DOHH2 (cell line): Measurements from ENCODE around the gene SLC4A3.
A peak's percentile ranks its signal among the peaks of the same experiment; 100 is the strongest.

Experiments used
- H3F3A ChIP-seq: fragments of 200-600 bp; sonication (generic), shearing (Covaris generic); 2 replicates; pipeline ENCODE4 v1.6.0; 2016; ENCODE audit warnings: antibody characterized with exemption, mild to moderate bottlenecking; ENCODE audit not compliant: control insufficient read depth, insufficient read depth
- H3K27ac ChIP-seq: fragments of 200-600 bp; sonication (generic); 2 replicates; pipeline ENCODE4 v1.5.1; 2014; ENCODE audit warnings: low read depth, mild to moderate bottlenecking, low read length, moderate library complexity
- H3K27me3 ChIP-seq: fragments of 200-600 bp; sonication (generic); 2 replicates; pipeline ENCODE4 v1.6.1; 2014; ENCODE audit warnings: mild to moderate bottlenecking, low read length, mixed read lengths; ENCODE audit not compliant: control insufficient read depth
- H3K36me3 ChIP-seq: fragments of 200-600 bp; sonication (generic); 2 replicates; pipeline ENCODE4 v1.6.1; 2014; ENCODE audit warnings: mild to moderate bottlenecking, low read length, moderate library complexity, mixed read lengths; ENCODE audit not compliant: control insufficient read depth
- H3K4me1 ChIP-seq: fragments of 200-600 bp; sonication (generic); 2 replicates; pipeline ENCODE4 v1.6.1; 2014; ENCODE audit warnings: mild to moderate bottlenecking, low read length, mixed read lengths; ENCODE audit not compliant: control insufficient read depth
- H3K4me2 ChIP-seq: fragments of 200-600 bp; sonication (generic); 2 replicates; pipeline ENCODE4 v1.6.0; 2014; ENCODE audit warnings: mild to moderate bottlenecking, low read length, moderate library complexity
- H3K4me3 ChIP-seq: fragments of 200-600 bp; sonication (generic); 2 replicates; pipeline ENCODE4 v1.5.1; 2014; ENCODE audit warnings: mild to moderate bottlenecking, low read length, mixed read lengths
- H3K79me2 ChIP-seq: fragments of 200-600 bp; sonication (generic); 2 replicates; pipeline ENCODE4 v1.6.1; 2014; ENCODE audit warnings: mild to moderate bottlenecking, low read length, mixed read lengths; ENCODE audit not compliant: control insufficient read depth
- H3K9me2 ChIP-seq: fragments of 200-600 bp; sonication (generic); replicated peaks from 2 replicates; pipeline ENCODE4 v1.6.1; 2014; ENCODE audit warnings: mild to moderate bottlenecking, low read length, mixed read lengths; ENCODE audit not compliant: control insufficient read depth
- H3K9me3 ChIP-seq: fragments of 200-600 bp; sonication (generic); 2 replicates; pipeline ENCODE4 v1.6.1; 2014; ENCODE audit warnings: antibody characterized with exemption, low read length, mixed read lengths; ENCODE audit not compliant: control insufficient read depth, insufficient read depth
- H4K20me1 ChIP-seq: fragments of 200-600 bp; sonication (generic); 2 replicates; pipeline ENCODE4 v1.6.0; 2014; ENCODE audit warnings: low read depth, mild to moderate bottlenecking, antibody characterized with exemption, low read length, moderate library complexity; ENCODE audit not compliant: control insufficient read depth, insufficient read depth
- CTCF ChIP-seq: fragments of 200-600 bp; sonication (generic); IDR thresholded peaks from one replicate; pipeline ENCODE4 v1.5.1; 2014; ENCODE audit warnings: antibody characterized with exemption, mild to moderate bottlenecking, low read depth, low read length; ENCODE audit not compliant: poor library complexity, severe bottlenecking
- EZH2phosphoT487 ChIP-seq: fragments of 200-600 bp; sonication (generic); IDR thresholded peaks from 2 replicates; pipeline ENCODE4 v1.6.1; 2017; ENCODE audit warnings: borderline replicate concordance, mild to moderate bottlenecking, antibody characterized with exemption, low read length, moderate library complexity, mixed read lengths

Gene SLC4A3

GRCh38 chr2:219684721-219685689 lies 57.6 kb downstream of the SLC4A3 start:
- Histone ChIP-seq H3K27ac (no peak overlapping the region), H3K4me2 (peak overlapping the region; percentile 88), H3K9me2 (no peaks in the 10 kb centered on the region), H3K27me3 (peaks cover 11% of the 10 kb centered on the region; the same call in 1 of the 2 replicates), H3K4me3 (peak overlapping the region; percentile 75), H4K20me1 (no peaks in the 10 kb centered on the region; the same call in 1 of the 2 replicates), H3K4me1 (peaks cover 23% of the 10 kb centered on the region), H3K9me3 (no peaks in the 10 kb centered on the region; the same call in 1 of the 2 replicates), H3K36me3 (no peaks in the 10 kb centered on the region), H3K79me2 (peaks cover 15% of the 10 kb centered on the region), H3F3A (0 out of 2 replicates have a peak, but pooled peaks cover 2% of the 10 kb centered on the region)
- no peak for TF ChIP-seq EZH2phosphoT487
- TF ChIP-seq CTCF, result no peak

GRCh38 chr2:219687272-219687671 lies 59.8 kb downstream of the SLC4A3 start:
- no peaks in the 10 kb centered on the region; the same call in 1 of the 2 replicates for H4K20me1 ChIP-seq
- TF ChIP-seq EZH2phosphoT487, result no peak
- TF ChIP-seq CTCF, result no peak
- H3K4me3 ChIP-seq, result no peak overlapping the region
- H3K27me3 ChIP-seq, result peaks cover 10% of the 10 kb centered on the region; the same call in 1 of the 2 replicates
- H3K36me3 ChIP-seq, result peaks cover 11% of the 10 kb centered on the region; the same call in 1 of the 2 replicates
- H3K9me2 ChIP-seq, result no peaks in the 10 kb centered on the region
- no peak overlapping the region for H3K4me2 ChIP-seq
- no peak overlapping the region for H3K27ac ChIP-seq
- H3K4me1 ChIP-seq, result peaks cover 27% of the 10 kb centered on the region
- H3K79me2 ChIP-seq, result peaks cover 38% of the 10 kb centered on the region
- 0 out of 2 replicates have a peak, but pooled peaks cover 2% of the 10 kb centered on the region for H3F3A ChIP-seq
- H3K9me3 ChIP-seq, result no peaks in the 10 kb centered on the region; the same call in 1 of the 2 replicates

- H3K36me3 ChIP-seq, result peaks cover 15% of the 10 kb centered on the region; the same call in 1 of the 2 replicates
- TF ChIP-seq CTCF, result no peak
- TF ChIP-seq EZH2phosphoT487, result no peak
- peaks cover 45% of the 10 kb centered on the region for H3K79me2 ChIP-seq
- H3F3A ChIP-seq, result 0 out of 2 replicates have a peak, but pooled peaks cover 2% of the 10 kb centered on the region
- H4K20me1 ChIP-seq, result no peaks in the 10 kb centered on the region; the same call in 1 of the 2 replicates
- peak overlapping the region; percentile 63 for H3K4me2 ChIP-seq
- no peaks in the 10 kb centered on the region; the same call in 1 of the 2 replicates for H3K9me3 ChIP-seq
- peak overlapping the region; percentile 74 for H3K4me3 ChIP-seq
- peaks cover 27% of the 10 kb centered on the region for H3K4me1 ChIP-seq
- H3K9me2 ChIP-seq, result no peaks in the 10 kb centered on the region
- H3K27me3 ChIP-seq, result peaks cover 4% of the 10 kb centered on the region; the same call in 1 of the 2 replicates
- H3K27ac ChIP-seq, result no peak overlapping the region
These were observed 60.6 kb downstream of the SLC4A3 start for GRCh38 chr2:219687882-219688559.
